ENCODE data around the gene ESRRA.

ESRRA gene

GRCh38 chr11:64331569-64332371 lies 26.4 kb downstream of the ESRRA start:
- Histone ChIP-seq H3K36me3 (ENCODE audit: insufficient read depth, low read length) (no peaks in the 10 kb centered on the region), H3K27ac (ENCODE audit: low read depth, low read length) (no peak overlapping the region), H3K9ac (ENCODE audit: low read length) (no peak overlapping the region), H3K9me3 (ENCODE audit: low read length) (no peaks in the 10 kb centered on the region), H3K4me1 (ENCODE audit: insufficient read depth, low read length) (no peaks in the 10 kb centered on the region), H3K27me3 (ENCODE audit: control insufficient read depth in 1 of 2, insufficient read depth in 2 of 2, low read length in 2 of 2) (no peaks in the 10 kb centered on the region), H3K4me3 (ENCODE audit: low read depth in 1 of 2, low read length in 2 of 2) (no peak overlapping the region)

GRCh38 chr11:64333556-64333955 lies 28.2 kb downstream of the ESRRA start:
- Histone ChIP-seq H3K27ac (ENCODE audit: low read depth, low read length) (no peak overlapping the region), H3K27me3 (ENCODE audit: control insufficient read depth in 1 of 2, insufficient read depth in 2 of 2, low read length in 2 of 2) (no peaks in the 10 kb centered on the region), H3K4me3 (ENCODE audit: low read depth in 1 of 2, low read length in 2 of 2) (no peak overlapping the region), H3K36me3 (ENCODE audit: insufficient read depth, low read length) (no peaks in the 10 kb centered on the region), H3K4me1 (ENCODE audit: insufficient read depth, low read length) (no peaks in the 10 kb centered on the region), H3K9ac (ENCODE audit: low read length) (no peak overlapping the region), H3K9me3 (ENCODE audit: low read length) (no peaks in the 10 kb centered on the region)

GRCh38 chr11:64334764-64335735 lies 29.7 kb downstream of the ESRRA start:
- no peak overlapping the region for H3K27ac ChIP-seq (ENCODE audit: low read depth, low read length)
- no peak overlapping the region for H3K9ac ChIP-seq (ENCODE audit: low read length)
- no peak overlapping the region for H3K4me3 ChIP-seq (ENCODE audit: low read depth in 1 of 2, low read length in 2 of 2)
- no peaks in the 10 kb centered on the region for H3K9me3 ChIP-seq (ENCODE audit: low read length)
- no peaks in the 10 kb centered on the region for H3K36me3 ChIP-seq (ENCODE audit: insufficient read depth, low read length)
- no peaks in the 10 kb centered on the region for H3K27me3 ChIP-seq (ENCODE audit: control insufficient read depth in 1 of 2, insufficient read depth in 2 of 2, low read length in 2 of 2)
- no peaks in the 10 kb centered on the region for H3K4me1 ChIP-seq (ENCODE audit: insufficient read depth, low read length)

- Histone ChIP-seq H3K36me3 (ENCODE audit: insufficient read depth, low read length) (no peaks in the 10 kb centered on the region), H3K27me3 (ENCODE audit: control insufficient read depth in 1 of 2, insufficient read depth in 2 of 2, low read length in 2 of 2) (no peaks in the 10 kb centered on the region), H3K9ac (ENCODE audit: low read length) (no peak overlapping the region), H3K27ac (ENCODE audit: low read depth, low read length) (no peak overlapping the region), H3K9me3 (ENCODE audit: low read length) (no peaks in the 10 kb centered on the region), H3K4me3 (ENCODE audit: low read depth in 1 of 2, low read length in 2 of 2) (no peak overlapping the region), H3K4me1 (ENCODE audit: insufficient read depth, low read length) (peaks cover 7% of the 10 kb centered on the region)
These were observed 32.4 kb downstream of the ESRRA start for GRCh38 chr11:64337538-64338249.

GRCh38 chr11:64338716-64339115 lies 33.4 kb downstream of the ESRRA start:
- H3K9me3 ChIP-seq (ENCODE audit: low read length), result no peaks in the 10 kb centered on the region
- H3K4me3 ChIP-seq (ENCODE audit: low read depth in 1 of 2, low read length in 2 of 2), result no peak overlapping the region
- H3K4me1 ChIP-seq (ENCODE audit: insufficient read depth, low read length), result peaks cover 12% of the 10 kb centered on the region
- no peaks in the 10 kb centered on the region for H3K36me3 ChIP-seq (ENCODE audit: insufficient read depth, low read length)
- H3K9ac ChIP-seq (ENCODE audit: low read length), result no peak overlapping the region
- no peaks in the 10 kb centered on the region for H3K27me3 ChIP-seq (ENCODE audit: control insufficient read depth in 1 of 2, insufficient read depth in 2 of 2, low read length in 2 of 2)
- no peak overlapping the region for H3K27ac ChIP-seq (ENCODE audit: low read depth, low read length)

- Histone ChIP-seq H3K36me3 (ENCODE audit: insufficient read depth, low read length) (no peaks in the 10 kb centered on the region), H3K9ac (ENCODE audit: low read length) (no peak overlapping the region), H3K9me3 (ENCODE audit: low read length) (no peaks in the 10 kb centered on the region), H3K27ac (ENCODE audit: low read depth, low read length) (no peak overlapping the region), H3K4me1 (ENCODE audit: insufficient read depth, low read length) (peaks cover 12% of the 10 kb centered on the region), H3K4me3 (ENCODE audit: low read depth in 1 of 2, low read length in 2 of 2) (no peak overlapping the region), H3K27me3 (ENCODE audit: control insufficient read depth in 1 of 2, insufficient read depth in 2 of 2, low read length in 2 of 2) (no peaks in the 10 kb centered on the region)
These were observed 34.0 kb downstream of the ESRRA start for GRCh38 chr11:64339286-64339685.

GRCh38 chr11:64339754-64340408 lies 34.6 kb downstream of the ESRRA start, which contains the start of gene CCDC88B:
CCDC88B (plus strand) TSS chr11:64340204; CDS start chr11:64340267, 63 bp downstream.
- H3K27ac ChIP-seq (ENCODE audit: low read depth, low read length), result no peak within 1 kb of the TSS
- no peaks in the 10 kb centered on the region for H3K36me3 ChIP-seq (ENCODE audit: insufficient read depth, low read length)
- H3K4me3 ChIP-seq (ENCODE audit: low read depth in 1 of 2, low read length in 2 of 2), result no peak within 1 kb of the TSS
- no peaks in the 10 kb centered on the region for H3K27me3 ChIP-seq (ENCODE audit: control insufficient read depth in 1 of 2, insufficient read depth in 2 of 2, low read length in 2 of 2)
- H3K4me1 ChIP-seq (ENCODE audit: insufficient read depth, low read length), result peaks cover 12% of the 10 kb centered on the region
- H3K9me3 ChIP-seq (ENCODE audit: low read length), result no peaks in the 10 kb centered on the region
- H3K9ac ChIP-seq (ENCODE audit: low read length), result no peak within 1 kb of the TSS

GRCh38 chr11:64340671-64341335 lies 35.5 kb downstream of the ESRRA start:
- peaks cover 12% of the 10 kb centered on the region for H3K4me1 ChIP-seq (ENCODE audit: insufficient read depth, low read length)
- no peaks in the 10 kb centered on the region for H3K36me3 ChIP-seq (ENCODE audit: insufficient read depth, low read length)
- no peaks in the 10 kb centered on the region for H3K9me3 ChIP-seq (ENCODE audit: low read length)
- no peak overlapping the region for H3K27ac ChIP-seq (ENCODE audit: low read depth, low read length)
- no peaks in the 10 kb centered on the region for H3K27me3 ChIP-seq (ENCODE audit: control insufficient read depth in 1 of 2, insufficient read depth in 2 of 2, low read length in 2 of 2)
- H3K4me3 ChIP-seq (ENCODE audit: low read depth in 1 of 2, low read length in 2 of 2), result no peak overlapping the region
- no peak overlapping the region for H3K9ac ChIP-seq (ENCODE audit: low read length)

- Histone ChIP-seq H3K4me1 (ENCODE audit: insufficient read depth, low read length) (peaks cover 12% of the 10 kb centered on the region), H3K27me3 (ENCODE audit: control insufficient read depth in 1 of 2, insufficient read depth in 2 of 2, low read length in 2 of 2) (no peaks in the 10 kb centered on the region), H3K9me3 (ENCODE audit: low read length) (no peaks in the 10 kb centered on the region), H3K9ac (ENCODE audit: low read length) (no peak overlapping the region), H3K27ac (ENCODE audit: low read depth, low read length) (no peak overlapping the region), H3K36me3 (ENCODE audit: insufficient read depth, low read length) (no peaks in the 10 kb centered on the region), H3K4me3 (ENCODE audit: low read depth in 1 of 2, low read length in 2 of 2) (no peak overlapping the region)
These were observed 36.1 kb downstream of the ESRRA start for GRCh38 chr11:64341429-64341828.
